LNCaP clone FGC (cell line): ENCODE measurements around the gene SLC25A26.

Experiments used
- DNase-seq: peaks from one replicate; pipeline ENCODE4 v3.0.0-alpha.2; 2011; ENCODE audit warnings: low read depth
- H3K4me3 ChIP-seq: 2 replicates; pipeline ENCODE4 v1.5.1; 2011; ENCODE audit warnings: mild to moderate bottlenecking, low read depth, low read length, control low read depth
- TF ChIP-seq, protein P1 (sequence below): IDR thresholded peaks from 2 replicates; pipeline ENCODE4 v1.5.1; 2012; ENCODE audit warnings: mild to moderate bottlenecking; ENCODE audit not compliant: control insufficient read depth, insufficient read depth; ENCODE audit errors: extremely low read depth

Gene SLC25A26

DNA sequence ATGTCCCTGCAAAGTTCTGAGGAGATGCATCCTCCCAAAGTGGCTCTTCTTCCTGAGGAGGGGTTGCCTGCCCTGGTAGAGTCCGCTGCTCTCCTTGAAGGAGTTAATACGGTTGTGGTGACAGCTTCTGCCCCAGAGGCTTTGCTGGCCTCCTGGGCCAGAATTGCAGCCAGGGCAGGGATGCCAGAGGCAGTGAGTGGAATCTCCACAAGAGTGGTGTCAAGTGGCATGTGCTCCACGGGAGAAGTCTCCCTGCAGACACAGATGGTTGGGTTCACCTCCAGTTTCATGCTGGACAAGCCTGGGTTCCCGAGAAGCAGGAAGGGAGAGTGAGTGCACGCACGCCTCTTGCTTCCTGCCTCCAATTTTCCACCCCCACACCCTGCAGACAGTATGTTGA lies 105.5 kb downstream of the SLC25A26 start:
- DNase-seq = no peak
- H3K4me3 ChIP-seq = no peak overlapping the region
- TF ChIP-seq, protein P1, sequence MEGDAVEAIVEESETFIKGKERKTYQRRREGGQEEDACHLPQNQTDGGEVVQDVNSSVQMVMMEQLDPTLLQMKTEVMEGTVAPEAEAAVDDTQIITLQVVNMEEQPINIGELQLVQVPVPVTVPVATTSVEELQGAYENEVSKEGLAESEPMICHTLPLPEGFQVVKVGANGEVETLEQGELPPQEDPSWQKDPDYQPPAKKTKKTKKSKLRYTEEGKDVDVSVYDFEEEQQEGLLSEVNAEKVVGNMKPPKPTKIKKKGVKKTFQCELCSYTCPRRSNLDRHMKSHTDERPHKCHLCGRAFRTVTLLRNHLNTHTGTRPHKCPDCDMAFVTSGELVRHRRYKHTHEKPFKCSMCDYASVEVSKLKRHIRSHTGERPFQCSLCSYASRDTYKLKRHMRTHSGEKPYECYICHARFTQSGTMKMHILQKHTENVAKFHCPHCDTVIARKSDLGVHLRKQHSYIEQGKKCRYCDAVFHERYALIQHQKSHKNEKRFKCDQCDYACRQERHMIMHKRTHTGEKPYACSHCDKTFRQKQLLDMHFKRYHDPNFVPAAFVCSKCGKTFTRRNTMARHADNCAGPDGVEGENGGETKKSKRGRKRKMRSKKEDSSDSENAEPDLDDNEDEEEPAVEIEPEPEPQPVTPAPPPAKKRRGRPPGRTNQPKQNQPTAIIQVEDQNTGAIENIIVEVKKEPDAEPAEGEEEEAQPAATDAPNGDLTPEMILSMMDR = no peak

- H3K4me3 ChIP-seq = no peak overlapping the region
- no peak for DNase-seq
- TF ChIP-seq, protein P1 = no peak
Measured at GRCh38 chr3:66335671-66336070, 114.9 kb downstream of the SLC25A26 start.

- H3K4me3 ChIP-seq = no peak overlapping the region
- DNase-seq = no peak
- TF ChIP-seq, protein P1 = no peak
Measured at GRCh38 chr3:66336333-66336766, 115.5 kb downstream of the SLC25A26 start.

- DNase-seq = no peak
- TF ChIP-seq, protein P1 = no peak
- H3K4me3 ChIP-seq = no peak overlapping the region
Measured at GRCh38 chr3:66338927-66339326, 118.1 kb downstream of the SLC25A26 start.

DNA sequence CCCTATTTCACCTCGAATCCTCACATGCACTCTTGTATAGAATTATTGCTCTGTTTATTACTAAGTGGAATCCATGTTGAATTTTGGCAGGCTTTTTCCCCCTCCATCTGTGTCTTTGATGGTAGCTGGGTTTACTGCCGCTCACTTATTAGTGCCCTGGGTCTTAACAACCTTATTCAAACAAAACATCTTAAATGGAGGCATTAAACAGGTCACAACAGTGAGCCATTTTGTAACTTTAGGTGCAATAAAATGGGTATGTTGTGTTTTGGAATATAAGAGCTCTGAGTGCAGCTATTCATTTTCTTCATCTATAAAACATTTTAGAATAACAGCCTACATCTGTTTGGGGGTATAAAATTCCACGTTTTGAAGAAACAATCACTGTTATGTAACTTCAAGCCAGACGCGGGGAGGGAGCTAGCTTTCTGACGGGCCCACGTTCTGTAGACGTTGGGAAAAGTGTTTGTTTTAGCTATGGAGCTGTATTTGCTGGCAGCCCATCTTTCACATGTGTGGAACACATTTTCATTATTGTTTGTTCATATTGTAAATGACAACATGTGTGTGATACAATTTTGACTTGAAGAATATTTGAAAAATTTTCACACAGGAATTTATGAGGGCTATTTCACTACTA lies 122.0 kb downstream of the SLC25A26 start:
- DNase-seq = no peak
- no peak overlapping the region for H3K4me3 ChIP-seq
- TF ChIP-seq, protein P1 = no peak

- TF ChIP-seq, protein P1 = no peak
- no peak overlapping the region for H3K4me3 ChIP-seq
- DNase-seq = no peak
Measured at GRCh38 chr3:66344391-66344811, 123.6 kb downstream of the SLC25A26 start.

- DNase-seq = no peak
- H3K4me3 ChIP-seq = no peak overlapping the region
- TF ChIP-seq, protein P1 = no peak
Measured at GRCh38 chr3:66344848-66345578, 124.2 kb downstream of the SLC25A26 start.
